ENCODE data around the gene FBP2.

The FBP2 gene

DNA sequence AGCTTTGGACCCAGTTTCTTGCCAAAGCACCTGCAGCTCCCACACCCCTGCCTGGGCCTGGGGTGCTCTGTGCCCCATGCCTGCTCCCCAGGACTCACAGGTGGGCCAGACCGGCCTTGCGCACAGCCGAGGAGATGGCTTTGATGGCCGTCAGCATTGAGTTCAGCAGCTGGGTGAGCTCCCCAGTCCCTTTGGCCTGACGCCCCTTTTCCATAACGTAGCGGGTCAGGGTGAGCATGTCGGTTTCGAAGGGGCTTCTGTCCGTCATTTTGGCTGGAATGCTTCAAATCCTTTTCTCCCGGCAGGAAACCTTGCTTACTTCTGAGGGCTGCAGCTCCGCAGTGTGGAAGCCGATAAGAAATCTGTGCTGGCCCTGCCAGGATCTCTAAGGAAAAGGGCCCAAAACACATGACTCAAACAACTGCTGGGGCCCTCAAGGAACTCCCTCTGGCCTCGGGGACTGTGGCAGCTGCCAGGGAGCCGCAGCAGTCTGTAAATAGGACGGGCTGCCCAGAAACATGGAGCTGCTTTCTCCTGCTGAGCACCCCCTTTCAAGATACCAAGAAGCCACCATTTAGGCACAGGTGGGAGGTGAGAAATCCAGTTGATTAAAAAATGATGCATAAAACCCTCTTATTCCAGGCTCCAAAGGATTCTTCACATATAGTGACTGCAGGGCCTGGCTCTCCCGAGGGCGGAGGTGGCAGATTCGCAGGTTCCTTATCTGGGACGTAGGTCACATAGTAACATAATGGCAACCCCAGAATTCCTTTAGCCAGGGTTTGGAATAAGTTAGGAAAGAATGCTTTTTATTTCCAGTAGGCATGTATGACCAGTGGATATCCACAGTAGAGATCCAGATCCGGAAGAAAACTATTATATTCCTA, at the start of gene FBP2:
Gene FBP2 (minus strand): TSS at position 366 of the 887 bp plus-strand sequence. CDS start 98 bp downstream, at position 268.
- no peak for DNase-seq

DNA sequence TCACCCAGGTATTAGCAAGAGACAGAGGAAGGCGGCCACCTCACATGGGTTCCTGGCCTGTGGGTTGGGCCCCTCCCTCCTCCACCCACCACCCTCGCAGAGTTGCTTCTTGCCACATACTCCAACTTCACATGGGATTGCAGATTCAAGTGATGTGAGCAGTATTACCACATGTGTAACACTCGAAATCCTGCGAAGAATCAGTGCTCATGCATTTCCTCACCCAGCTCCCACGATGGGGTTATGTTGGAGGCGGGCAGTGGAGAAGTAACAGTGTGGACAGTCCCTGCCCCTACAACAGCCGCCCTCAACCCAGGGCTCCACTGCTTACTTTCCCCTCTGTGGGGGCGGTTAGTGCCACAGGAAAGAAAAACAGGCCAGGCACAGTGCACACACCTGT, 49.6 kb upstream of the FBP2 start:
- DNase-seq: no peak

DNA sequence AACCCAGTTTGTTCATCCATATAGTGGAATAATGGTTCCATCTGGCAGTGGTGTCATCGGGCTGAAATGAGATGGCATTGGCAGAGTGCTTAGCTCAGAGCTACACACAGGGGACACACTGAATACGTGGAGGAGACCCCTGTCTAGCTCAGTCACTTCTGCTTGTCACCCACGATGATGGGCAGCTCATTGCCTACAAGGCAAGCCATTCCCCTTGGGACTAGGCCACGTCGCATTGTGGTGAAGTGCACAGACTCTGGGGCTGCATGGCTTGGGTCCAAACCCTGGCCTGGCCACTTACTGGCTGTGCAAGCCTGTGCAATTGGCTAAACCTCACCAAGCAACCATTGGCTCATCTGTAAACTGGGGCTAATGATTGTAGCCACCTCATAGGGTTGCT, 48.9 kb upstream of the FBP2 start:
- DNase-seq: no peak

DNA sequence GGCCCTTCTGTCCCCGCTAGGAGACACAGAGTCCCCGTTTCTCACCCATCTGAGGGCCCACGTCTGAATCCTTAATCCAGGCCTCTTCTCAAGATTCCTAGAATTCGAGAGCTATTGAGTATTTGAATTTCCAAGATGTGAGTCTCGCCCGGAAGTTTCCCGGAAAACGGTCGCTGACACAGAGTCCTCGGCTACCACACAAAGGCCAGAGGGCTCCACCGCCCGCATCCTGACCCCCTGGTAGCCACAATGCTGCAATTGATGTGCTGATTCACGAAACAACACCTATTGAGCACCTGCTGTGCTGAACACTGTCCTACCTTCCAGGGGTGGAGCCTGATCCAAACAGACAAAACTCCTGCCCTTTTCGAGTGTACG, 46.4 kb upstream of the FBP2 start:
- DNase-seq: no peak

DNA sequence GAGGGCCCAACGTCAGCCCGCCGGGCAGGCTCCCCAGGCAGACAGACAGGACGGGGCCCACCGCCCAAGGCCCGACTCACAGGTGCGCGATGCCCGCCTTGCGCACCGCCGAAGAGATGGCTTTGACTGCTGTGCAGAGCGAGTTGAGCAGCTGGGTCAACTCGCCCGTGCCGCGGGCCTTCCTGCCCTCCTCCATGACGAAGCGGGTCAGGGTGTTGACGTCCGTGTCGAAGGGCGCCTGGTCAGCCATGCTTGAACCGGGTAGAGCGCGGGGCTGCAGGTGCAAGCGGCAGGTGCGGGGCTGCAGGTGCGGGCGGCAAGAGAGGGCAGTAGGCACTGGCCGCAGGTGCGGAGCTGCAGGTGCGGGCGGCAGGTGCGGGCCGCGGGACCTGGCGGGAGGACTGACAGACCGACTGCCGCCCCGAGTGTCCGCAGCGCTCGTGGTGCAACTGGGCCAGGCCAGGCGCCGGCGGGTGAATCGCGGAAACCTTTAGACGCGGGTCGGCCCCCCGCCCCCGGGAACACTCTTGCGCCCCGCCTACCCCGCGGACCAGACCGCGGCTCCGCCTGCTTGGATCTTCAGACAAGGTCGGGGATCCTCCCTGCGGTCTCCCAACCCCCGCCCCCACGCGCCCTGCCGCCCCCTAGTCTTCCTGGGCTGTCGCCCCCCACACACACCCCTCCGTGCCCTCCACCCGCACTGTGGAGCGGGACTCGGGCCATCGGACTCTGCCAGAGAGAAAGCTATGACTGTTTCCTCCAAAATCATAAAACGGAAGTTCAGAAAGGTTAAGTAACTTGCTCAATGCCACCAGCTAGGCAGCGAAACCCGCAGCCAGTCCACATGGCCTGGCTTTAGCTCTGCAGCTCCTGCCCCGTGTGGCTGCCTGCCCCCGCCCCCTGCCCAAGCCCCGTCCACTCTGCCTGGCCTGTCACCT, 45.7 kb upstream of the FBP2 start, which contains the start of gene FBP1:
Gene FBP1 (minus strand): TSS at position 458 of the 938 bp plus-strand sequence. CDS start 208 bp downstream, at position 250.
- DNase-seq: no peak

DNA sequence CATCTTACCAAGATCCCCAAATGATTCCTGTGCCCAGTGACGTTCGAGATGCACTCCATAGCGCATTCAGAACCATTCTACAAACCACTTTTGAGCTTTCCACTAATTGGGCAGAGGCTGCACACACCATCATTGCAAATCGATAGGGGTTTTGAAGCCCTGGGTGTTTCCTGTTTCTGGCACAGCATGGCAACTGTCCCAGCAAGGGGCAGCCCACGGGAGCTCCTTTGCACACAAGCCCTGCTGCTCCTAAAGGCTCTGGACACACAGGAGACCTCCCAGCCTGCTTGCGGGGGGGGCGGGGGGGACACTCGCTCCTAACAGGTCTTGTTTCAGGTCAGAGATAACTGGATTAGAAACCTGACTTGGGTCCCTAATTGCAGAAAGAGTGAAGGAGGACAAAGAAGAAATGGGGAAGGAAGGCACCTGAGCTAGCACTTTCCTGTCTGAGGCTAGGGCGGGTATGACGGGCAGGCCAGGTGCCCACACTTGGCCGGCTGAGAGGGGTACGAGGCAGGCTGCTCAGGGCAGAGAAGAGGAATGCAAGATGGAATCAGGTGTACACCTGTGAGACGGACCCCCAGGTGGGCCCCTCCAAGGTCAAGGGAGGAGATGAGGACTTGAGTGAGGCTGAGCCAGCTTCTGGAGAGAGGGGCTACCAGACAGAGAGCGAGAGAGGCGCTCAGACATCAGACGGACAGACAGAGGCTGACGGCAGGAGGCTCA, 44.9 kb upstream of the FBP2 start:
- DNase-seq: no peak

DNA sequence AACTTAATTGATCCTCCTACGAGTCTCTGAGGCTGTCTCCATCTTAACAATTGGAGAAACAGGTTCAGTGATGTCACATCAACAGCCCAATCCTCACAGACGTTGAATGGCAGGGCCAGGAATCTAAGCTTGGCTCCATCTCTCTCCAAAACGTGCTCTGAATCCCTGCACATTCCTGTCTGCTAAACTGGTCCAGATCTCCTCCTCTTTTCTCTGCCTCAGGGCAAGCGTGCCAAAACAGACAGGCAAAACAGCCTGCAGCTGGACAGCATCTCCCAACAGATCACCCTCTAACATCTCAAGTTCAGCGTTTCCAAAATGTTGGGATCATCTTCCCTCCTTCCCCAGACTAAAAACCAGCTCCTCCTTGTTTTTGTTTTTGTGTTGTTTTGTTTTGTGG, 39.1 kb upstream of the FBP2 start:
- no peak for DNase-seq

DNA sequence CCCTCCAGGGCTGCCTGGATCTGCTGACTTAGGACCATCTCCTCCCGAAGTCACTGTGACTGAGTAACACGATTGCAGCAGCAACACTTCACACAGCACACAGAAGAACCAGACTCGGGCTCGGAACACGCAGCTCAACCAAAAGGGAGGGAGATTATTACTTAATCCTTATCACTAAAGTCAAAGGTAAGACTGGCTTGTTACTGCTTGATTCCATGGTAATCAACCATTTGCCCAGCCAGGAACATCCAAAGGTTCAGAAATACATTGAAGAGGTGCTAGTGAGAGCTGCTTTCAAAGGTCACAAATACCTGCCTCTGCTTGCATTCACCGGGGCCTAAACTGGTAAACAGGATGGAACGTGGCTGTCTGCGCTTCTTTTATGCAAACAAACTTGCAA, 38.0 kb upstream of the FBP2 start:
- DNase-seq: no peak

DNA sequence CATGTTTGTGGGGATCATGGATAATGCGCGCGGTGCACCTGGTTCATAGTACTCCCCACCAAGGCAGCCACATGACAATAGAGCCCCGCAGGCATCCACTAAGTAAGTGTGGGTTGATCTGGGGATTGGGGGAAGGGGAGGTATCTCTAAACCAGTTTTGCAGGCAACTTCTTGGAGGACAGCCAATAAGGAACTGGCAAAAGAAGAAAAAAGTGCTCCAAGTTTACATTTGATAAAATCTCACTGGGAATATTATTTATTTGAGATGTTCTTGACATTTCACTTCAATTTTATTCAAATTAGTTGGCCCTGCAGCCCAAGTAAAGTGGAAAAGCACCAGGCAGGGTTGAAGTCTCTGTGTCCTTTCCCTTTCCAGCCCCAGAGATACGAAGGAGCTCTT, 37.2 kb upstream of the FBP2 start:
- DNase-seq: no peak

DNA sequence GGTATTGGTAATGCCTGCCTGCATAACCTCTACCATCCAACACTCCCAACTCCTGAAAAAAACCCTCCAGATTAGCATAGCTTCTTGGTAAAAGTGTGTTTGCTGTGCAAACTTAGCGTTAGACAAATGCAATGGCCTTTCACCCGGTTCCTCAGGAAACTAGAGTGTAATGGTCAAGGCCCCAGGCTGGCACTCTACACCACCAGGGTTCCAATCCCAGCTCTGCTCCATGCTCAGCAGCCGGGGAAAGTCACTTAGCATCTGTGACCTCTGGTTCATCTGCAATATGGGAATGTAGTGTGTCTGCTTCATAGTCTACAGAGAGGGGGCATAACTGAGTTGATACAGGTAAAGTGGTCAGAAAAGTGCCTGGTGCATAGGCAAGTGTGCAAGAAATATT, 36.7 kb upstream of the FBP2 start:
- DNase-seq: no peak

DNA sequence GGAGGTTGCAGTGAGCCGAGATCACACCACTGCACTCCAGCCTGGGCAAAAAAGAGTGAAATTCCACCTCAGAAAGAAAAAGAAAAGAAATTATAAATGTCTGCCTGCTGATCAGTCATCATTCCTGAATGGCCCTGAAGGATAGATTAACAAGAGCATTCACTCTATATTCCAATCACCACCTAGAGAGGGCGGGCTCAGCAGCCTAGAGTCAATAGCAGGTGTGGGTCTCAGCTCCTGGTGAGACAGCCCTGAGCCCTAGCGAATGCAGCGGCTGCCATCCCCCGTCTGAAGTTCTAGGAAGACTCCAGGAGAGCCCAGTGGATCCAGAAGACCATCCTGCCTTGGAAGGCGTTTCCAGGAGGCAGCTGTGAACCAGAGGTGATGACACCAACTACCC, 33.7 kb upstream of the FBP2 start:
- no peak for DNase-seq

DNA sequence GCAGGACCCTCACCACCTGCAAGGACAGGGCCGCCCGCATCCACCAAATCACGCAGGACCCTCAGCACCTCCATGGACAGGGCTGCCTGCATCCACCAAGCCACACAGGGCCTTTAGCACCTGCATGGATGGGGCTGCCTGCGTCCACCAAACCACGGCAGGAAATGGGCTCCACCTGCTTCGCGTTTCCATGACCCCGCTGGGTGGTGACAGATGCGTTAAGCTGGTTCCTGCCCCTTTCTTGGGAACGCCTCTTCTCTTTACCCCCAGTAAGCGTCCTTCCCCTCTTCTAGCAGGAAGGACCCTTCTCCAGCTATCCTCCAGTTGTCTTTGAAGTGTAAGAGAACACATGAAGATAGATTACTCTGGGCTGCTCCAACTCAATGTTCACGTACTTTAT, 32.2 kb upstream of the FBP2 start:
- DNase-seq: no peak

DNA sequence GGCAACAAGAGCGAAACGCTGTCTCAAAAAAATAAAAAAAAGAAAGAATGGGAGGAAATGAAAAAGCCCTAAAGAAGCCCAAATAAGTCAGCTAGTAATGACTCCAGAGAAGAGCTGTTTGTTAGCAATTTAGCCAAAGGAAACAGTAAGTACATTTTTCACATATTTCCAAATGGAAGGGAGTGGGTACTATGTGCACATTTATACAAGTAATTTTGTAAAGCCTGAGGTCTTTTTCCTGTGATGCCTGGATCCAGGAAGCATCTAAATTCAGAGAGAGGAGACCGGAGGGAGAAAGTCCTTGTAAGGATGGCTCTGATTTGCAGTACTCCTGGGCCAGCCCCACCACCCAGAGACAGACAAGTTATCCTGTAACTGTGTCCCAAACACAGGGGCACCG, 31.0 kb upstream of the FBP2 start:
- DNase-seq: no peak

DNA sequence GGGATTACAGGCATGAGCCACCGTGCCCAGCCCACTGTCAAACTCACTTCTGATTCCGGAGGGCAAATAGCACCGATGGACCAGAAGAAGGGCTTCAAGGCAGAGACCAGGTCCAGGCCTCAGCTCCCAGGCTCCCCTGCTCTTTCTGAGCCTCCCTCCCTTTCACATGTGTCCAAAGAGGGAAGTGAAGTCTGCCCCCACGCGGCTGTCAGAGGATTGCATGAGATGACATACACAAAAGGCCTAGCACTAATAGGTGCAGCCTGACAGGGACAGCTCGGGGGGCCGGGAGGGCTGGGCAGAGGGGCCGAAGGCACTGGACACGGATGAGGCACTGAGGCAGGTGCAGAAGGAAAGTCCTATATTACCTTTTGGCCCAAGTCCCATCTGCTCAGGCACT, 29.6 kb upstream of the FBP2 start:
- DNase-seq: no peak

DNA sequence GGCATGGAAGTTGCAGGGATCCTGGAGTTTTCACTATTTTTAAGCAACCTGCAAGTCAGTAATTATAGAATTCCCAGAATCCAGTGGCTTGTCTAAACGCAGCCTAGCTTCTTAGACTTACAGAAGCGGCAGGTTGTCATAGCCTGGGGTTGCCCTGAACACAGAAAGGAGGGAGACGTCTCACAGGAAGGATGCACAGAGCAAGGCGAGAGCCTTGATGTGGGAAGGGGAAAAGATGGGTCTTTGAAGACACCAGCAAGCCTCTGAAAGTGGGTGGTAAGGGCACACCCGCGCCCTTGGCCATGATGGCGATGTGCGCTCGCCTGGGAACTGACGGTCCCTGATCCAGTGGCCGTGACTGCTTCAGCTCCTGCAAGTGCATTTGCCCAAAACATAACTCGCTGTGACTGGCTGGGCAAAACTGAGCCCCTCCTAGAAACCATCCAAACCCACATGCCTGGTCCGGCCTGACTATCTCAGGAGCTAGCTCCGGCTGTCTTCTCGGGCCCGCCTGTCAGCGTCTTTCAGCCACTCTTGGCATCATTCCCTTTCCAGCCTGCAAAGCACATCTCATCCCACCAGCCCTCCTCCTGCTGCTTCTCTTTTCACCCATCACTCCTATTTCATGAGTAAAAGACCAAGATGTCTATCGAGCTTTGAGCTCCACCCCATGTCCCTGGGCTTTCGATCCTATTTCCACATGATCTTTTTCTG, 28.6 kb upstream of the FBP2 start:
- no peak for DNase-seq

DNA sequence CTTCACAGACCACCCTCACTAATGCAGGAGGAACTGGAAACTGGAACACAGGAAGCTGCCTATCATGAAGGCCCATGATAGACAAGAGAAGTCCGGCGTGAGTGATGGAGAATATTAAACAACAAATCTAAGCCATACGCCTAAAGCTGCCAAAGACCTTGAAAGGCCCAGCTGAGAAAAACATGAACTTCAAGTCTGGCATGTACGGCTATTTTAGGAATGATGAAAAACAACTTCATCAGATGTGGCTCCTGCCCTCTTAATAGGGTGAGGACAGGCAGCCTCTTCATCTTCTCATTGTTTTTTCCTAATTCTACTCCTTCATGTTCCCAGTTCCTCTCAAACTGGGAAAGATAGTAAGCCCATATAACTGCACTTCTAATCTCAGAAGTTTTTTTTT, 25.4 kb upstream of the FBP2 start:
- no peak for DNase-seq

DNA sequence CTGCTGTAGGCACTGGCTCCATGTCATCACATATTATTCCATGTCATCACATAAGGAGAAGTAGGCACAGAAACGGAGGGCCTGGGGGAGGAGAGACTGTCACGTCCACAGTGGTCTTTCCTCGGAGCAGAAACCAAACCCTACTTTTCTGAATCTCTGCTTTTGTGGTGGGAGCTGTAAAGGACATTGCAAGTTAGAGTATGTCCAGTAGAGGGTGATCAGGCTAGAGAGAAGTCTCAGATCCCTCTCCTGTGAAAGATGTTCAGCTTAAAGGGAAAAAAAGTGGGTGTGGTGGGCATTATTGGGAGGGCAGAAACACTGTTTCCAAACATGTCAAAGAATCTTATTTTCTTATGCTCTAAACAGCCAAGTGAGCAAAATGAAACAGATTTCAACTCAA, 19.4 kb upstream of the FBP2 start:
- no peak for DNase-seq

DNA sequence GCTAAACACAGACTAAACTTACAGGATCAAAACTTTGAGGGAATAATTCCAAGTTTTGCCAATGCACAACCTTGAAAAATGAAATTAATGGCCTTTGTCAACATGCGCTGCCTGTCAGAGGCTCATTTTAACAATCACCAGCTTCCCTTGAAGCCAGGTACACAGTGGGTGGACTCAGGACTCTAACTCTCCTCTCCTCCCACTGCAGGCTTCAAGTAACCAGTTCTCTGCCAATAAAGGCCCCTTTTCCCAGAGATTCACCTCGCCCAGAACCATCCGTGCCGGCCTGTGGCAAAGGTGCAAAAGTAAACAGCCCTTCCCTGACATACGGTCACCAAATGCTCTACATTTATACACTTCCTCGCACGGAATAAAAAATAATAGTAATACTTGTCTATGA, 18.4 kb upstream of the FBP2 start:
- DNase-seq: no peak

DNA sequence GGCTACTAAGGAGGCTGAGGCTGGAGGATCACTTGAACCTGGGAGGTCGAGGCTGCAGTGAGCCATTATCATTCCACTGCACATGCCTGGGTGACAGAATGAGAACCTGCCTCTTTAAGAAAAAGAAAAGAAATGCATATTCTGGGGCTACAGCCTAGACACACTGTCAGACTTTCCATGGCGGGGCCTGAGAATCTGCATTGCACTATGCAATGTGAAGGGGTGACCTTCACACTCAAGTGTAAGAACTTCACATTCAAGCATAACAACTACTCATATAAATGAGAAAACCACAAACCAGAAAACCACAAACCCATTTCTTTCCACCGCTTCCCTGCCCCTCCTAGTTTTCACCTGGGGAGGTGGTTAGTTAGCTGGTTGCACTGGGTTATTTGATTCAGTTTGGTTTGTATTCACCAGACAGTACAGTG, 18.0 kb upstream of the FBP2 start:
- no peak for DNase-seq

DNA sequence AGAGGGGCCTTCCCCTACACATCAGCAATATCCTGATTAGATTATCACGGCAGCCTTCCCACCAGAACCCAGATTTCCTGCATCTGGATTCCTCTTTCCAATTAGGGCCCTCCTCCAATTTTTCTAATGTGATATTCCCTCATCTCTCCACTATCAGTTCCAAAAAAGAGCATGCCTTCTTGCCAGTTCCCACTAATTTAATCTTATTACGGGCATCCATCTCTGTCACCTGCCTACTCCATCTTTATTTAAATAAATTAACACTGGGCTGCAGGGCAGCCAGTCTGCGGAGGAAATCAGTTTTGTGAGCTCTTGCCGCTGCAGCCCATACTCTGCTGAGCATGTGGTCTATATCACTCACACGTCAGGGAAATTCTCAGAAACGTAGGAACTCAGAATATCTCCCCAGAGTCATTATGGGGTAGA, 16.6 kb upstream of the FBP2 start:
- DNase-seq: no peak

DNA sequence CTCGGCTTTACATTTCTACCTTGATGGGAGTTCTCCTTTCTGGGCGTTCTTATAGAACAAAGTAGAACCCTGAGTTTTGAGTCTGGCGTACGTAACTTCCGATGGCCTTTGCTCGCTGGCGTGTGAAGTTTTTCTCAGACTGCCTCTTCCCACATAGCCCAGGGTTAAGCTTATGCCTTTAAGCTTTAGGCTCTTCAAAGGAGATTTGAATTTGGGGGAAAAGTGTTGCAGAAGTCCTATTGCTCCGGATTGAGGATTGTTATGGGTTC, 13.7 kb upstream of the FBP2 start:
- no peak for DNase-seq

DNA sequence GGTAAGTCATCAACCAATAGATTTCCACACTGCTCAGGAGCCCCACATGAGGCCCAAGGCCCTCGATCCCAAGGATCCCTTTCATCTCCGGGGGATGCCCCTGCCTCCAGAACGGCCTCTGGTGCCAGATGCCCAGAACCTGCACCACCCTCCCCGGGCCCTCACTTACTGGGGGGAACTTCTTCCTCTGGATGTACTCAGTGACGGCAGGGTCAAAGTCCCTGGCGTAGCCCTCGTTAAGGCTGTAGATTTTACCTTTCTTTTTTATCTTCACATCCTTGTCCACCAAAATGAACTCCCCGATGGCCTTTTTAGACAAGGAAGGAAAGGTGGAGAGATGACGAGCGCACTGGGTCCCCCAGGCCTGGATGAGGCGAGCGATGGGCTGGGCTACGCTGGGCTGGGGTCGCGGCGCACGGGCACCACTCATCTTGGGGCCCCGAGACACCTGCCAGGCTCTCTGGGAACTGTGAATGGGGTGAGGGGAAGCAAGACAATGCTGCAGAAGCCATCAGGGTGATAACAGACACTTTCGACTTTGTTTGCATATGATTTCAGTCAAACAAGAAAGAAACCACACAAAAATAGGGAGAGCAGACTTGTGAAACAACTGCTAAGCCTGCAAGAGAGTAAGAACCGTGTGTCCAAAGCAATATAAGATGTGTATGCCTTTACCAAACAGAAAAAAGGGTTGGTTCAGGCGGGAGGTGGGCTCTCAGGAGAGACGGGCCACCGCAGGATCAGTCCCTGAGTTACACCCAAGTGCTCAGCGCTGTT, 13.2 kb upstream of the FBP2 start:
- no peak for DNase-seq

All from amniotic stem cell (primary cell).